Gastroesophageal sphincter (tissue), 4 donors: Measurements from ENCODE around the gene WDR47. TPM values are rescaled to one million over a fixed set of nuclear protein-coding genes. Genes with fewer than 3 reads are reported as not detected.
A peak's percentile ranks its signal among the peaks of the same experiment; 100 is the strongest.

ENCODE experiments used
- ATAC-seq: fragments of 150-250 bp; one replicate; pipeline ENCODE4 v1.9.1; 2016; ENCODE audit warnings: mild to moderate bottlenecking, moderate library complexity
- H3K27ac ChIP-seq, 4 donors: fragments of 200-600 bp; sonication (generic) in 3 of 4; 1 replicate in 3 of 4; 2 replicates in 1 of 4; pipeline ENCODE4 v1.5.1; 2016 to 2019
- H3K27me3 ChIP-seq: fragments of 200-600 bp; sonication (generic); one replicate; pipeline ENCODE4 v1.5.1; 2019
- H3K36me3 ChIP-seq, 2 donors: fragments of 200-600 bp; sonication (generic); one replicate each; pipeline ENCODE4 v1.5.1; 2019; ENCODE audit warnings: control low read depth in 1 of 2
- H3K4me1 ChIP-seq, 3 donors: fragments of 200-600 bp; sonication (generic); 1 replicate in 2 of 3; 2 replicates in 1 of 3; pipeline ENCODE4 v1.5.1; 2016 to 2019; ENCODE audit warnings: control low read depth in 2 of 3
- H3K4me3 ChIP-seq, 2 donors: fragments of 200-600 bp; sonication (generic); one replicate each; pipeline ENCODE4 v1.5.1; 2019; ENCODE audit warnings: mild to moderate bottlenecking in 1 of 2, moderate library complexity in 1 of 2
- H3K9me3 ChIP-seq, 3 donors: fragments of 200-600 bp; sonication (generic); one replicate each; pipeline ENCODE4 v1.5.1; 2017 to 2019; ENCODE audit warnings: control low read depth in 2 of 3
- CTCF ChIP-seq, 4 experiments: fragments of 200-600 bp in 2 of 4; fragments of 450-650 bp in 2 of 4; sonication (generic) in 1 of 4; IDR thresholded peaks; one replicate each; pipeline ENCODE4 v1.5.1; 2017 to 2019; ENCODE audit warnings: antibody characterized with exemption in 4 of 4, mild to moderate bottlenecking in 2 of 4, moderate library complexity in 2 of 4
- EP300 ChIP-seq: sonication (generic); formaldehyde crosslinking; IDR thresholded peaks from one replicate; pipeline ENCODE4 v1.6.1; 2017; ENCODE audit warnings: antibody characterized with exemption, mild to moderate bottlenecking
- POLR2A ChIP-seq, 2 donors: fragments of 450-650 bp; IDR thresholded peaks; one replicate each; pipeline ENCODE4 v1.6.1; 2017; ENCODE audit warnings: antibody characterized with exemption in 2 of 2, mild to moderate bottlenecking in 2 of 2, moderate library complexity in 1 of 2
- POLR2AphosphoS5 ChIP-seq: sonication (generic); formaldehyde crosslinking; IDR thresholded peaks from one replicate; pipeline ENCODE4 v1.6.1; 2017; ENCODE audit warnings: antibody characterized with exemption
- WGBS, 2 donors: methylation state at CpG; one replicate each; pipeline ENCODE4 v1.1.5; 2018; ENCODE audit warnings: low coverage in 1 of 2; 5-methylcytosine and 5-hydroxymethylcytosine counted together
- total RNA-seq, 4 donors: library from RNA; depleted of rRNA; stranded (reverse); fragments of >200 nt; gene quantifications; one replicate each; pipeline ENCODE4 v1.1.0, GENCODE V29; 2016

WDR47 gene
- total RNA-seq = 10 to 100 TPM; 19.7 to 31.3 (median 25.1) TPM

- peak; percentile 95 for TF ChIP-seq POLR2A (IDR thresholded peaks at IDR 0.05)
- peak; percentile 99 for TF ChIP-seq POLR2AphosphoS5
- no peak for TF ChIP-seq CTCF (IDR thresholded peaks at IDR 0.05)
- TF ChIP-seq EP300 = no peak
- Histone ChIP-seq H3K36me3 (no peaks in the 10 kb centered on the region), H3K4me3 (peak within 1 kb of the TSS; percentile 67 to 88), H3K4me1 (peaks cover 0 to 27% (median 0%) of the 10 kb centered on the region in 3 donors), H3K27me3 (no peaks in the 10 kb centered on the region), H3K27ac (peak within 1 kb of the TSS; percentile 23 to 91 (median 86)), H3K9me3 (no peaks in the 10 kb centered on the region)
- WGBS, 2 donors = 0% methylated on average over 3 of the region's 90 CpGs; no CpG with 5 or more reads in 1 of the 2 donors
- peak; percentile 99 for ATAC-seq
Observed at GRCh38 chr1:109041621-109042468, at the start of gene WDR47. Gene WDR47, minus strand, starts transcription at chr1:109042102. Its CDS starts 18,590 bp downstream, at chr1:109023512.

DNA sequence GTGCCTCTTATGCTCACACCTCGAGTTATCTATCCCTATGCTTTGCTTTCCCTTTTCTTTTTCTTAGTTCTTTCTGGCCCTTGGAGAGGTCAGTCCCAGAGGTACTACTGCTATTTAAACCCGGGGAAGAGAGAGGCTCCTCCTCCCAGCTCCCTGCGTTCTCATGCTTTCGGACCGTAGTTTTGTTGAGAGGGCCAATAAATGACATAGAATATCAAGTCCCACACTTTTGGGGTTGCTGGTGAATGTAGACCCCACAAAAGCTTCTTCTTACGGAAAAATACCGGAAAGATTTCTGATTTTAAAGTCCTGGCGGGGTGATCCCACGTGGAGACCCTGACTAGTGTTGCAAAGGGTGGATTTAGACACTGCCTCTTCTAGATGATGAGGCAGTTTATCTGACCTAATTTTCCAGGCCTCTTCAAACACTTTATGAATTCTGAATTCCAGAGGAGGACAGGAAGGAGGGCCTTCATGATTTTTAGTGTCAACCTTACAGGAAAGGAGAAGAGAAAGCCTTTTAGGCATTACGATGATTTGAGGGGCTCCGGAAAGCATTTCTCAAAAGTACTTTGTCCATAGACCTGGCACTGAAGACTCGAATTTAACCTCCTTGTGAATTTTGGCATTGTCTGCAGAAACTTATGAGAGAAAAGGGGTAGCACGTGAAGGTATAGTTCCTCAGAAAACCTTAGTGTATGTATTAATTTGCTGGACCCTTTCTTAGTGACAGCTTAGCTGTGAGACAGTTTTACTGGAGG is 49.4 kb upstream of the WDR47 start:
- Histone ChIP-seq H3K9me3 (no peaks in the 10 kb centered on the region), H3K27me3 (no peaks in the 10 kb centered on the region), H3K36me3 (peaks cover 0 to 28% of the 10 kb centered on the region in 2 donors), H3K4me3 (peak overlapping the region; percentile 83 to 86), H3K4me1 (peaks cover 6 to 64% (median 8%) of the 10 kb centered on the region in 3 donors), H3K27ac (peak overlapping the region; percentile 95 to 99 (median 98))
- TF ChIP-seq POLR2A (IDR thresholded peaks at IDR 0.05) (no peak), POLR2AphosphoS5 (no peak), CTCF (IDR thresholded peaks at IDR 0.05) (no peak), EP300 (no peak)
- peak; percentile 73 for ATAC-seq
- WGBS, 2 donors = 1% methylated on average over 9 of the region's 13 CpGs

- peak within 1 kb of the TSS; percentile 95 to 99 (median 98) for H3K27ac ChIP-seq
- no peaks in the 10 kb centered on the region for H3K27me3 ChIP-seq
- no peaks in the 10 kb centered on the region for H3K9me3 ChIP-seq
- 24 to 29% methylated on average over 8 to 14 of the region's 67 CpGs for WGBS, 2 donors
- TF ChIP-seq POLR2AphosphoS5 (peak; percentile 95), EP300 (no peak), POLR2A (IDR thresholded peaks at IDR 0.05) (peak; percentile 66 to 74), CTCF (IDR thresholded peaks at IDR 0.05) (peak in 1 of 4 experiments; percentile 11)
- peaks cover 0 to 22% of the 10 kb centered on the region in 2 donors for H3K36me3 ChIP-seq
- peak within 1 kb of the TSS; percentile 83 to 86 for H3K4me3 ChIP-seq
- peak; percentile 95 for ATAC-seq
- peaks cover 6 to 60% (median 8%) of the 10 kb centered on the region in 3 donors for H3K4me1 ChIP-seq
Observed at GRCh38 chr1:109090196-109091077, 48.5 kb upstream of the WDR47 start, which contains the start of gene TMEM167B. Gene TMEM167B, plus strand, starts transcription at chr1:109090764. Its CDS starts 109 bp downstream, at chr1:109090873.

DNA sequence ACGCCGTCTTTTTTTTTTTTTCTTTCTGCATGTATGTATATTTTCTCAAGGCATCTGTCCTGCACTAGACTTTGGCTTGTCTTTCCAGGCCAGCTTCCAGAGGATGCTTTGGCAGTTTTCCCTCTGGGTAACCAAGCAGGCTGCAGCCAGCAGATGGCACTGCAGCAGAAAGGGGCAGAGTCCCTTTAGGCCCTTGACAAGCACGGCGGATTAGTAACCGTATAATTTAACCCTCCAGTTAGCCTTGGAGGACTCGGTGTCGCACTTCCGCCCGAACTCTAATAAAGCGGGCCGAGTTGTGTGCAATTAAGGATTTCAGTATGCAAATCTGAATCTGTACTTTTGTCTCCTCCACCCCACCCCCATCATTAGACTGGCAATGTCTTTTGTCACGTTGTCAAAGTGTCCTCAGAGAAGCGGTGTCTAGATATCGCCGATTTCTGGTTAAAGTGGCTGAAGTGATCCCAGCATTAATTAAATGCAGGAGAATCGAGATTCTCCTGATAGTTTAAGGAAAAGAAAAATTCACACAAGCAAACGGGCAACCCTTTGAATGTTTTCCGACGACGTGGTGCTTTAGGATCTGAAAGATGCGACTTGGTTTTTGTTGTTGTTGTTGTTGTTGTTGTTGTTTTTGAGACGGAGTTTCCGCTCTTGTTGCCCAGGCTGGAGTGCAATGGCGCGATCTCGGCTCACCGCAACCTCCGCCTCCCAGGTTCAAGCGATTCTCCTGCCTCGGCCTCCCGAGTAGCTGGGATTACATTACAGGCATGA is 47.5 kb upstream of the WDR47 start:
- WGBS, 2 donors = 65 to 69% methylated on average over 17 to 31 of the region's 31 CpGs

More for the DNA sequence above, 47.5 kb upstream of the WDR47 start:
- Histone ChIP-seq H3K4me1 (peaks cover 6 to 51% (median 8%) of the 10 kb centered on the region in 3 donors), H3K4me3 (peak overlapping the region in 1 of 2 donors; percentile 83), H3K27me3 (no peaks in the 10 kb centered on the region), H3K36me3 (peaks cover 0 to 16% of the 10 kb centered on the region in 2 donors), H3K27ac (peak overlapping the region; percentile 95 to 99 (median 98)), H3K9me3 (no peaks in the 10 kb centered on the region)
- no peak for TF ChIP-seq POLR2AphosphoS5
- TF ChIP-seq CTCF (IDR thresholded peaks at IDR 0.05) = peak in 3 of 4 experiments; percentile 28 to 75 (median 60)
- TF ChIP-seq POLR2A (IDR thresholded peaks at IDR 0.05) = no peak
- TF ChIP-seq EP300 = no peak
- ATAC-seq = no peak
